GM21786 (cell line): ENCODE results near the gene CD72.
A peak's percentile ranks its signal among the peaks of the same experiment; 100 is the strongest.
"Not testable (repeated sequence)": the region's sequence is repeated elsewhere in the genome, so short reads cannot be mapped to it uniquely, and the experiment has no call there.

Source experiments
- ATAC-seq: cut with Tn5 transposase; IDR thresholded peaks from one replicate; pipeline ENCODE4 v1.9.1; 2021; ENCODE audit not compliant: unreplicated experiment

CD72 gene

DNA sequence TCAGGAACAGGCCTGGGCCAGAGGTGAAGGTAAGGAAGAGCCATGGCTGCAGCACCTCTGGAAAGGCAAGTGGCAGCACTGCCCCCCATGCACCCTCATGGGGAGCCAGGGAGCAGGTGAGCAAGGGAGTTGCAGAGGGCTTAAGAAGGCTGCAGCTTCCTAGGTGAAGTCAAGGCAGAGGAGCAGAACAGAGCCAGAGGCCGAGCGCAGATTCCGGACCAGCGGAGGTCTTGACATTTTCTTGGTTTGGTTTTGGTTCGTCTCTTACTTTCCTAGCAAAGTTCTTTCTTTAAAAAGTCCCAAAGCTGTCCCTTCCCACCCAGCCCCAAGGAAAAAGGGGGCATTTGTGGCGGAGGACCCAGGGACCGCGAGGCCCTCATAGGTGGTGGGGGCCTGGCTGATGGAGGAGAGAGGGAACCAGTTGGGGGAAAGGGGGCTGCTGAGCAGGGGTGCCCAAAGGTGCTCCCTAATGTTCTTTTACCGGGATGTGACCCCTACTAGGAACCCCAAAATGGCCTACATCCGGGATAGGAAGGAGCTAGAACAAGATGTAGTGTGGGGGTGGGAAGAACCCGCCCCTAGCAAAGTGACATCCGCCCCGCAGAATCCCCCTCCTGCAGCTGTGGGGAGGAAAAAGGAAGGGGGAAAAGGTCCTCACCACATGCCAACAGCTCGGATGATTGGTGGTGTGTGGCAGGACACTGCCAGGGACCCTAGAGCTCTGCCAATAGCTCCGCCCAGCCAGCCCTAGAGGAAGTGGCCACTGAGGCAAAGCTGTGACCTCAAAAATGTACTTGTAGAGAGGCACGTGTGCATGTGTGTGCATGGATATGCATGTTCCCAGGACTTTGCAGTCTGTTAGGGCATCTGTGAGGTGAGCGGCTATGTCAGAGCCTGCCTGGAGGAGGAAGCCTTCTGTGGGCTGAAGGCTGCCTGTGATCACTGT lies 914 bp upstream of the CD72 start:
- ATAC-seq: peak; percentile 49

GRCh38 chr9:35617548-35617947 lies 665 bp downstream of the CD72 start:
- ATAC-seq: no peak

- ATAC-seq: no peak
Observed at GRCh38 chr9:35616681-35617459, 1.3 kb downstream of the CD72 start.

DNA sequence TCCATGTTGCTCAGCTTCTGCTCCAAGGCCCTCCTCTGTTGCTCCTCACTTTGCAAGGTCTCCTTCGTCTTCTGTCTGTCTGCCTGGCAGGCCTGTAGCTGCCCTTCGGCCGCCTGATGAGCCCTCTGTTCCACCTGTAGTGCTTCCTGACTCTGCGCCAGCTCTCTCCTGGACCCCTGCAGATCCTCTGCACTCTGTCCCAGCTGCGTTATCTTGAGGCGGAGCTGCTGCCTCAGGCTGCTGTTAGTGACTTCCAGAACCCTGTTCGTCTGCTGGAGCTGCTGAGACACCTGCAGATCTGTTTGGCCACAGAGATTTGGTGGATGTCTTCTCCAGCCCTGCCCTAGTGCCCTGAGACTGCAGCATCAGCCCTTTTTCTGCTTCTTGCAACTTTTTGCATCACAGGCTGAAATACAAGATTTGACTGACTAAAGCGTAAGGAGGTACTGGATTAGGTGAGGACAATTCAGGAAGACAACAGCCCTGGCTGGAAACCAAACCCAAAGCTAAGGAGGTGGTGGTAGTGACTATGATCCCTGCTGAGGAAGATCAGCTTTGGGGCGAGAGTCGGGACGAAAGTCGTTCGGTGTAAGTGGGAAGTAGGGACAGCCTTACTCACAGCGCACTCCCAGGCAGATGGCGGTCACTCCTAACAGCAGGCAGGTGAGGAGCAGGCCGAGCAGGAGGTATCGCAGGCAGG lies 2.1 kb downstream of the CD72 start:
- no peak for ATAC-seq

GRCh38 chr9:35612843-35613242 lies 5.4 kb downstream of the CD72 start:
- no peak for ATAC-seq

DNA sequence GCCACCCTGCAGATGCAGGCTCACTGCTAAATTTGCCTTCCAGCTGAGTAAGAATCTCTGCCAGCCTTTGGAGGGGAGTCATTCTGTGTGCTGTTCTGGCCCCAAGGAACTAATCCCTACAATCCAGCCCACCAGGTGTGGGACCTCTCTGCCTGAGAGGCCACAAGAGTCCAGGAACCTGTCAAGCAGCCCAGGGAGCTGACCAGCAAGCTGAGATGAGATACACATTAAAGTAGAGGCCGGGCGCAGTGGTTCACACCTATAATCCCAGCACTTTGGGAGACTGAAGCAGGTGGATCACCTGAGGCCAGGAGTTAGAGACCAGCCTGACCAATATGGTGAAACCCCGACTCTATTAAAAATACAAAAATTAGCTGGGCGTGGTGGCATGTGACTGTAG lies 6.1 kb downstream of the CD72 start:
- not testable (repeated sequence) for ATAC-seq

- ATAC-seq: no peak
Observed at GRCh38 chr9:35611230-35611797, 6.9 kb downstream of the CD72 start.

GRCh38 chr9:35609820-35610163 lies 8.4 kb downstream of the CD72 start:
- no peak for ATAC-seq

DNA sequence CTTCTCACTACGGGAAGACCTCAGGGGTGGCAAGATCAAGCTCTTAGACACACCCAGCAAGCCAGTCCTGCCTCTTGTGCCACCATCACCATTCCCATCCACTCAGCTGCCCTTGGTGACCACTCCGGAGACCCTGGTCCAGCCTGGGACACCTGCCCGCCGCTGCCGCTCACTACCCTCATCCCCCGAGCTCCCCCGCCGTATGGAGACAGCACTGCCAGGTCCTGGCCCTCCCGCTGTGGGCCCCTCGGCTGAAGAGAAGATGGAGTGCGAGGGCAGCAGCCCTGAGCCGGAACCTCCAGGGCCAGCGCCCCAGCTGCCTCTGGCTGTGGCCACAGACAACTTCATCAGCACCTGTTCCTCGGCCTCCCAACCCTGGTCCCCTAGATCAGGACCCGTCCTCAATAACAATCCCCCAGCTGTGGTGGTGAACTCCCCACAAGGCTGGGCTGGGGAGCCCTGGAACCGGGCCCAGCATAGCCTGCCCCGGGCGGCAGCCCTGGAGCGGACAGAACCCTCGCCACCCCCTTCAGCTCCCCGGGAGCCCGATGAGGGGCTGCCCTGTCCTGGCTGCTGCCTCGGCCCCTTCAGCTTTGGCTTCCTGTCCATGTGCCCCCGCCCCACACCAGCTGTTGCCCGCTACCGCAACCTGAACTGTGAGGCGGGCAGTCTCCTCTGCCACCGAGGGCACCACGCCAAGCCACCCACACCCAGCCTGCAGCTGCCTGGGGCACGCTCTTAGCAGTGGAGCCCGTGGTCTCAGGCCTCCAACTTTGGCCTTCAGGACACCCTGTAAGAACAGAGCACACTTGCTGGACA lies 9.0 kb downstream of the CD72 start:
- ATAC-seq: no peak

DNA sequence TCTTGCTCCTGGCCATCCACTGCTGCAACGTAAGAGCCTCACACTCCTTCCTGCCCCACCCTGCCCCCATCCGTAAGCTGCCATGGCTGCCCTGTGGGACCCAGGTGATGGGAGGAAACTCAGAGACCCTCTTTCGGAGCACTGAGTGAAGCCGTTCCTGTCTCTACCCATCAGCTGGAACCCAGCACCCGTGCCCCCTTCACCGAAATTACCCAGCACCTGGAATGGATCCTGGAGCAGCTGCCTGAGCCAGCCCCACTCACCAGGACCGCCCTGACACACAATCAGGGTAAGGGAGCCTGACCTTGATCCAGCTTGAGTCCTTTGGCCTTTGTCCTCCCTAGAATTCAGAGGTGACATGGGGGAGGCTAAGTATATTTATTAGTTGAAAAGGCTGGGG lies 10.0 kb downstream of the CD72 start:
- no peak for ATAC-seq

DNA sequence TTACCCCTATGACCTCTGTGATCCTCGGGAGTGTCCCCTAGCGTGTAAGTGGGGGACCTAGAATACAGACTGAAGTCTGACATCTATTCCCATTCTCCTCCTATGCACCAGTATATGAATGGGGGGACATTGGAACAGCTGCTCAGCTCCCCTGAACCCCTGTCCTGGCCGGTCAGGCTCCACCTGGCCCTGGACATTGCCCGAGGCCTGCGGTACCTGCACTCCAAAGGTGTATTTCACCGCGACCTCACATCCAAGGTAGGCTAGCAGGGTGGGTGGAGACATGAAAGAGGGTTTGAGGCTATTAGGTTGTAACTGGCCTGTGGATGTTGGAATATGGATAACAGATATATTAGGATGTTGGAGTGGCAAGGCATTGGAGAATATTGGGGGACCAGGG lies 11.5 kb downstream of the CD72 start:
- no peak for ATAC-seq

GRCh38 chr9:35606138-35606504 lies 12.1 kb downstream of the CD72 start:
- ATAC-seq: no peak

DNA sequence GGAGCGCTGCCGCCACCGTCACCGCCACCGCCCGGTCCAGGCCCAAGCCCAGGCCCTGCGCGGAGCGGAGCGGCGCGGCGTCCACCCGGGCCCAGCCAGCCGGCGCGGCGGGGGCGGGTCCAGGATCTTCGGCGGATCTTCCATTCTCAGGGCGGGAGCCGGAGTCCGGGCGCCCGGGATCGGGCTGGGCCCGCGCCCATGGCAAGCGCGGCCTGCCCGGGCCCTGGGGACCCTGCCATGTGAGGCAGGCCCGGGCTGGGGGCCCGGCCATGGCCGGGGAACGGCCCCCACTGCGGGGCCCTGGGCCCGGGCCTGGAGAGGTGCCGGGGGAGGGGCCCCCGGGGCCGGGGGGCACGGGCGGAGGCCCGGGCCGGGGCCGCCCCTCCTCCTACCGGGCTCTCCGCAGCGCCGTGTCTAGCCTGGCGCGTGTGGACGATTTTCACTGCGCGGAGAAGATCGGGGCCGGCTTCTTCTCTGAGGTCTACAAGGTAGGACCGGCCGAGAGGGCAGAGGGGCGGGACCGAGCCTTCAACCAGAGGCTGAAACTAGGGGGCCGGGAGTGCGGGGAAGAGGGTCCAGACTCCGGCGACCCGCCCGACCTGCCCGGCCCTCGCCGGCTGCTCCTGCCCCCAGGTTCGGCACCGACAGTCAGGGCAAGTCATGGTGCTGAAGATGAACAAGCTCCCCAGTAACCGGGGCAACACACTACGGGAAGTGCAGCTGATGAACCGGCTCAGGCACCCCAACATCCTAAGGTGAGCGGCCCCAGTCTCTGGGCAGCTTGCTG lies 12.7 kb downstream of the CD72 start:
- ATAC-seq: peak; percentile 1

- ATAC-seq: peak; percentile 39
Observed at GRCh38 chr9:35604578-35605350, 13.4 kb downstream of the CD72 start, which contains the start of gene TESK1. TESK1 (plus strand) TSS chr9:35605262; CDS start chr9:35605620, 358 bp downstream.

DNA sequence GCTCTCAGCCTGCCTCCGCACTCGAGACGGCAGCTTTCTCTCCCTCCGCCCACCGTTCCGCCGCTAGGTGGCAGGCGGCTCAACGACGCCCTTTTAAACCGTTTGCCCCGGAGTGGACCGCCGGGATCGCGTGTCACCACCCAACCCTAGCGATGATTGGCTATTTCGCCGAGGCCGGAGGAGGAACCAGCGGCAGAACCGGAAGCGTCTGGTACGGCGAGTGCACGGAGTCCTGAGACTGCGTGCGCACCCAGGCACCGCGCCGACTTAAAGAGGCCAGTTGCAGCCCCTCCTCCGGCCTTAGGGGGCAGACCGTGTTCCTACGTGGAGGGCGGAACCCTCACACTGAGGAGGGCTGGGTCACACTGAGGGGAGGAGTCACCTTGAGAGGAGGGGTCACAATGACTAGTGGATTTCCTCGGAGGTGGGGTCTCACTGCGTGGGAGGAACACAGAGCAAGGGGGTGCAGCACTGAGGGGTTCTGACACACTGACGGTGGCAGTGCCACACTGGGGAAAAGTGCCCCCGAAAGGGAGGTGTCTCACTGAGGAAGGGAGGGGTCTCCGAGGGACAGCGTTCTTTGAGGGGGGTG lies 14.1 kb downstream of the CD72 start:
- ATAC-seq: peak; percentile 90

- ATAC-seq: no peak
Observed at GRCh38 chr9:35603506-35603985, 14.7 kb downstream of the CD72 start.

GRCh38 chr9:35599763-35600604 lies 18.2 kb downstream of the CD72 start:
- ATAC-seq: no peak
